ENCODE measurements around the gene ATP10B.

GRCh38 chr5:160602744-160603143 is 249.3 kb downstream of the ATP10B start:
- TF ChIP-seq, protein P1, sequence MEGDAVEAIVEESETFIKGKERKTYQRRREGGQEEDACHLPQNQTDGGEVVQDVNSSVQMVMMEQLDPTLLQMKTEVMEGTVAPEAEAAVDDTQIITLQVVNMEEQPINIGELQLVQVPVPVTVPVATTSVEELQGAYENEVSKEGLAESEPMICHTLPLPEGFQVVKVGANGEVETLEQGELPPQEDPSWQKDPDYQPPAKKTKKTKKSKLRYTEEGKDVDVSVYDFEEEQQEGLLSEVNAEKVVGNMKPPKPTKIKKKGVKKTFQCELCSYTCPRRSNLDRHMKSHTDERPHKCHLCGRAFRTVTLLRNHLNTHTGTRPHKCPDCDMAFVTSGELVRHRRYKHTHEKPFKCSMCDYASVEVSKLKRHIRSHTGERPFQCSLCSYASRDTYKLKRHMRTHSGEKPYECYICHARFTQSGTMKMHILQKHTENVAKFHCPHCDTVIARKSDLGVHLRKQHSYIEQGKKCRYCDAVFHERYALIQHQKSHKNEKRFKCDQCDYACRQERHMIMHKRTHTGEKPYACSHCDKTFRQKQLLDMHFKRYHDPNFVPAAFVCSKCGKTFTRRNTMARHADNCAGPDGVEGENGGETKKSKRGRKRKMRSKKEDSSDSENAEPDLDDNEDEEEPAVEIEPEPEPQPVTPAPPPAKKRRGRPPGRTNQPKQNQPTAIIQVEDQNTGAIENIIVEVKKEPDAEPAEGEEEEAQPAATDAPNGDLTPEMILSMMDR (IDR thresholded peaks at IDR 0.05), result no peak
- no peak for TF ChIP-seq POLR2A (IDR thresholded peaks at IDR 0.05)

Data from Peyer's patch (tissue), 4 donors.